HG02870 (cell line): Measurements from ENCODE around the gene CUL2.

Source experiments
- ATAC-seq: cut with Tn5 transposase; IDR thresholded peaks from one replicate; pipeline ENCODE4 v1.9.1; 2021; ENCODE audit warnings: mild to moderate bottlenecking, moderate library complexity; ENCODE audit not compliant: unreplicated experiment

CUL2 gene

DNA sequence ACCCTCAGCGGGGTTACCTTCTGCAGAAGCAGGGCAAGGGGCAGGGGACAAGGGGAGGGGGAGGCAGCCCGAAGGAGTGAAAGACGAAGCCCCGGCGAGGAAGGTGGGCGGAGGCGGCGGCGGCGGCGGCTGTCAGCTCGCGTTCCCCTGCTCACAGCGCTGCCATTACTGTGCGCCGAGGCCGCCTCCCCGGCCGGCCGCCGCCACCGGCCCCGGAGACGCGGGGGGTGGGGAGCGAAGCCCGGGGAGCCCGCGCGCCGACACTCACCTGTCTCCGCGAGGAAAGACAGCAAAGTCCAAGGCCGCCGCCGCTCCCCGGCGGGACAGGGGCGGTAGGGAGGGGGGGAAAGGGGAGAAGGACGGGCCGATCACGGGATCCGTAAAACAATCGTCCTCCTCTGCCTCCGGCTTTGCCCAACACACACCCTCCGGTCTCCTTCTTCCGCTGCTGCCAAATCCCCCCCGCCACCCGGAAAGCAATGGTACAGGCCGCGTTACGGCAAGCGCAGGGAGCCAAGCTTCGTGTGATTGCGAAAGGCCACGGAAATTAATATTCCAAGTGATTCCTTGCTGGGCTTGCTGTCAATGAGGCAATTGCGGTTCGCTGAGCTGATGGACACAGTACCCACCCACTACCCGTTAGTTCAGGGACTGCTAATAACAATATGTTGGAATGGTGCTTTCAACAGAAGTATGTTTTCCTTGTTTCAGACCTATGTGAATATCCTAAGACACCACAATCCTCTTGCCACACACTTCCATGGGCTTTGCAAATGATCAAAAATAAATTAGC is at the start of gene CUL2:
CUL2 (minus strand) TSS at position 180 of the 793 bp plus-strand sequence. CDS start 19,024 bp downstream, outside the sequence.
- ATAC-seq, result peak; percentile 90

GRCh38 chr10:35136263-35136815 is 46.2 kb upstream of the CUL2 start:
- ATAC-seq, result no peak

DNA sequence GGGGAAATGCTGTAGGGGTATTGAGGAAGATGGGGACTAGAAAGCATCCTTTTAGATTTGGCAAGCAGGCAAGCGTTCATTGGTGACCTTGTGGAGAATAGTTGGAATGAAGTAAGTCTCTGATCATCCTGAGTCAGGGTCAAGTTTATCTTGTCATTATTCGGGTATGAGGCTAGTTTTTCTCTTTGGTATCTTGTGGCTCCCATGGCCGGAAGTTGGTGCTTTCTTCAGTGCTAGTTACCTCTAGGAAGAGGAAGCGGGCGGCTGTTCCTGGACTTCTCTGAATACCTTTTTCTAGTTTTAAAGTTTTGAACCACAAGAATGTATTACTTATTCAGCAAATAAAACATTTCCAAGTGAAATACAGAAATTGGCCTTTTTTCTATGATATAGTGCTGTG is 45.7 kb upstream of the CUL2 start:
- no peak for ATAC-seq

DNA sequence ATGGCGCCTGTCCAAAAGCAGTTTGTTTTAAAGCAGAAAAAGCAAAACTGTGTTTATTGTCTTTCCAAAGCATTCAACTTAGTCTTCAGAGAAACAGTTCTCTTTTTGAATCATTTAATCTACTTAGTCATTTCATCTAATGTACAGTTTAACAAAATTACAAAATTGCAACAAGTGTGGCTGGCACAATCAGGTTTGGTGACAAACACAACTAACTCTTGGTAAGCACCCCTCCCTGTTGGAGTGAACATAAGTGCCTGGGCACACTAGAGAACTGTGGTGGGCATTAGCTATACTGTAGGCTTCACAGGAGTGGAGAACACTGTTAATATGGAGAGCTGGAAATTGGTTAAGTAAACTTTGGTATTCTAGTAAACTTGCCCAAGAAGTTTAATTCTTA is 43.4 kb upstream of the CUL2 start:
- ATAC-seq, result no peak

GRCh38 chr10:35132727-35133126 is 42.6 kb upstream of the CUL2 start:
- ATAC-seq, result no peak

GRCh38 chr10:35130663-35131062 is 40.5 kb upstream of the CUL2 start:
- no peak for ATAC-seq

GRCh38 chr10:35129185-35129674 is 39.1 kb upstream of the CUL2 start:
- ATAC-seq, result no peak

DNA sequence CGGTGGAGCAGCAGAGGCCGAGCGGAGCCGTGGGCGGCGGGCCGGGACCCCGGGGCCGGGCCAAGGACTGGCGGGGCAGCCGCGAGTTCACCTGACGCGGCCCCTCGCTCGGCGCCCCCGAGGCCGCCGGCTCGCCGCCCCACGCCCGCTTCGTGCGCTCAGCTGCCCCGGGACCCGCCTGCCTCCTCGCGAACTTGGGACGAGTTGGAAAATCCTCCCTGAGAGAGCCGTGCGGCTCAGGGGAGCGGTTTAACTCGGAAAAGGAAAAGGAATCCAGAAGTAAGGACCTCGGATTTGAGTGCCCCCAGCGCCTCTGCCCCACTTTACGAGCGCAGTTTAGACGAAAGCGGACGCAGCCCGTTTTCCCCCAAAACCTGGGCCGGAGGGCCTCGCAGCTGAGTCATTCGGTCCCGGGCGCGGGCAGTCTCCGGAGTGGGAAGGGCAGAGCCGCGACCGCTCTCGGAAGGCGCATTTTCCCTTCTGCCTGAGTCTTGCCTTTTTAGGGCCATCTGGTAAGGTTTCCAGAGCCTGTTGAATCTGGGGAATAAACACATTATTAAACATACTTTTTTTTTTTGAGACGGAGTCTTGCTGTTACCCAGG is 37.2 kb upstream of the CUL2 start:
- ATAC-seq, result no peak

DNA sequence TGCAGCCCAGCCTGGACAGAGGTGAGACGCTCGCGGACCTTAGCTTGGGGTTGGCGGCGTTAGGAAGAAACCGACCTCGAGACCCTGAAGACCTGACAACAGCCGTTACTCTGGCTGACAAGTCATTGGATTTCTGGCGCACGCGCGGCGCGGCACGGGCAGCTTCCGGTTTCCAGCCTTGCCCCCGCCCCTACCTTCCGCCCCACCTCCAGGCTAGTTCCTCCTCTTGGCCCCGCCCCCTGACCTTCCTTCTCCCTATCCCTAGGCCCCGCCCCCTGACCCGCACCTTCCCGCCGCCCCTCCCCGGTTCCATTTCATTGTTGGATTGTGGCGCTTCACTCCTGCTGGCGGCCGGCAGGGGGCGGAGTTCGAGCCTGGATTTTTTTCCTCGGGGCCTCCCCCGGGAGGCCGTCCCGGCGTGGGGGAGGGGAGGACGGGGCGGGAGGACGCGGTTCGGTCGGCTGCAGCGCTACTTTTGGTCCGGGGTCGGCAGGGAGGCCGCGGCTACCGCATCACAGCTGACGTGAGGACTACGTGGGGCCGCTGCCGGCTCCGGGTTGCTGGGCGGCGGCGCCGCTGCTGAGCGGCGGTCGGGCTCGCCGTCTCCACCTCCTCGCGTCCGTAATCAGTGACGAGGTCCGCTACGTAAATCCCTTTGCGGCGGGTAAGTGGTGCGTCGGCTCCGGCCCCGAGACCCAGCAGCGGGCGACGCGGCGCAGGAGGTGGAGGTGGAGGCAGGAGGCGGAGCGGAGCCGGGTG is 36.6 kb upstream of the CUL2 start, which contains the start of gene CREM:
CREM (plus strand) TSS at position 317 of the 759 bp plus-strand sequence. CDS start 10,990 bp downstream, outside the sequence.
- ATAC-seq, result peak; percentile 70

DNA sequence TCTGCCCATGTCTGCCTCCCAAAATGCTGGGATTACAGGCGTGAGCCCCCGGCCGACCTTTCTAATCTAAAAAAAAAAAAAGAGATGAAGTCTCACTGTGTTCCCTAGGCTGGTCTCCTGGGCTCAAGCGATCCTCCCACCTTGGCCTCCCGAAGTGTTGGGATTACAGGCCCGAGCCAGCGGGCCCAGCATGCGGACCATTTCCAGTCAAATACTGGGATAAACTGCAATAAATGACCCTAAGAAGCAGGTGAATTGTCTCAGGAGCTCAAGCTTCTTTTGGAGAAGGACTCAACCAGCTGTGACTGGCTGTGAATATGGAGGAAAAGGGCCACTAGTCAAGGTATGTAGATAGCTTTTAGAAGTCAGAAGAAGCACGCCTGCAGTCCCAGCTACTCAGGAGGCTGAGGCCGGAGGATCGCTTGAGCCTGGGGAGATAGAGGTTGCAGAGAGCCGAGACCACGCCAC is 36.0 kb upstream of the CUL2 start:
- no peak for ATAC-seq

DNA sequence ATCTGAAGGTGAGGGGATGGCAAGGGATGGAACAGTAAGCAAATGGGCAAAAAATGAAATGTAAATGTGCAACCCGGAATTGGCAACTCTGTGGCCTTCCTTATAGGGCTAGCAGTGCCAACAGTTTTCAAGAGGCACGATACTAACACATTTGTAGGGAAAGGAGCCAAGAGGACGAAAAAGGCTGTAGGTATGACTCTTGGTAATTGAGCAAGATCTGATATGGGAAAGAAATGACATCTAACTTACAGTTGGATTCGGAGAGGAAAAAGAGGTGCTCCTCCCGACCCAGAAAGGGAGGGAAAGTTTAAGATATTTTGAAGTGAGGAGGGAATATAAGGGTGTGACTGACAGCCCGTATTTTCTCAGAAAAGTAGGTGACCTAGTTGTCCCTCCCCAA is 34.4 kb upstream of the CUL2 start:
- no peak for ATAC-seq

DNA sequence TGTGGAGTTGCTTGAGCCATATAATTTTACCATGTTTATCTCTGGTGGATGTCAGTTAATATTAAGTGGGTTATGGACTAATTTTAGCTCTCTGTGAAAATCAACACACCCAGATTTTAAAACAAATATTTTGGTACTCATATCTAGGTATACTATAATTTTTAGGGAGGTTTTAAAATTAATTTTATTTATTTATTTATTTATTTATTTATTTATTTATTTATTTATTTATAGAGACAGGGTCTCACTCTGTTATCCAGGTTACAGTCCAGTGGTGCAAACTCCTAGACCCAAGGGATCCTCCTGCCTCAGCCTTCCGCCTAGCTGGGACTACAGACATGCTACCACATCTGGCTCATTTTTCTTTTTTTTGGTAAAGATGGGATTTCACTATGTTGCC is 29.2 kb upstream of the CUL2 start:
- ATAC-seq, result no peak

GRCh38 chr10:35112571-35112970 is 22.4 kb upstream of the CUL2 start:
- ATAC-seq, result no peak

GRCh38 chr10:35103882-35104281 is 13.7 kb upstream of the CUL2 start:
- no peak for ATAC-seq

DNA sequence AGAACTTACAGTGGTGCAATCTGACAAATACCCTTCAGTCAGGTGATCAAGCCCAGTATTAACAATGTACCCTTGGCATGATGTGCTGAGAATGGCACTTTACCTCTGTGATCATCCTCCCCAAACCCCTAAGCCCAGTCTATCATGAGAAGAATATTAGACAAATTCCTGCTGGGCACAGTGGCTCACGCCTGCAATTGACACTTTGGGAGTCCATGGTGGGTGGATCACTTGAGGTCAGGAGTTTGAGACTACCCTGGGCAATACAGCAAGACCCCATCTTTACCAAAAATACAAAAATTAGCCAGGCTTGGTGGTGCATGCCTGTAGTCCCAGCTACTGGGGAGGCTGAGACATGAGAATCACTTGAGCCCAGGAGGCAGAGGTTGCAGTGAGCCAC is 7.4 kb upstream of the CUL2 start:
- no peak for ATAC-seq

GRCh38 chr10:35096312-35096711 is 6.2 kb upstream of the CUL2 start:
- no peak for ATAC-seq

DNA sequence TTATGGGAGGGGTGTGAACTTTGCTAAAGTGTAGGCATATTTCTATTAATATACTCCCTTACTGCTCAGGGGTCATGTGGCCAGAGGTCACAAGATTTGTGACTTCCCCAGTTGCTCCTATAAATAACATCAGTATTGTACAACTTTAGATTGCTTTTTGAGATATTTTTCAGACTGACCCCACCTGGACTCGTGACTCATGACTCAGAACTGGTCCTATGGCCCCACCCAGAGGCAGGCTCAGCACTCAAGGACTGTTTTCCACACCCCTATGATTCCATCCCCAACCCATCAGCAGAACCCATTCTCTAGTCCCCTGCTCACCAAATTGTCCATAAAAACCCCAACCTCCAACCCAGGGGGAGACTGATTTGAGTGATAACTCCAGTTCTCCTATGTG is 2.7 kb upstream of the CUL2 start:
- ATAC-seq, result no peak

- ATAC-seq, result no peak
Measured at GRCh38 chr10:35091994-35092790, 2.1 kb upstream of the CUL2 start.

DNA sequence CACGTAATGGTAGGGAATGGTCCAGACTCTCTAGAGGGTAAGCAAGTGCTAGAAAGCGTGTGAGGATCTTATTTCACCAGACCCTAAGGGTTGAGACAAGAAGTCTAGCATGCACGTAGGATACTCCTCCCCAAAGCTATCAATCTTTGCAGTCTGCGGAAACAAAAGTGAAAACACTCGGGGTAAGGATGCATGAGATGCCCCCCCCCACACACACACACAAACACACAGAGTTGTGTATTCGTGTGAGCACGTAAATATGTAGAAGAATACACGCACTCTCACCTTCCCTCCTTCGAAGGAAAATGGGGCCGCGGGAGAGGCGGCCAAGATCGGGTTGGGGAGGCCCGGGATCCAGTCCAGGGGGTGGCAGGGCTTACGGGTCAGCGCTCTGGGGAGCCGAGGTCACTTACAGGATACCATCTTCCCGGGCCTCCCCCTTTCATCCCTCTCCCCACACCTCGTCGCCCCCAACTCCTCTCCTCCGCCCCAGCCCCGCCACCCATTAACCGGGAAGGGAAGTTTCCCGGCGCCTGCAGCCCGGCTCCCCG is 455 bp downstream of the CUL2 start:
- peak; percentile 40 for ATAC-seq

GRCh38 chr10:35083242-35083641 is 6.9 kb downstream of the CUL2 start:
- ATAC-seq, result no peak
